Fibroblast of lung (primary cell): ENCODE measurements around the gene TOR4A. TPM values are rescaled to one million over a fixed set of nuclear protein-coding genes. Genes with fewer than 3 reads are reported as not detected.

Source experiments
- DNase-seq, 2 donors: peaks; one replicate each; pipeline versions ENCODE4 v3.0.0 to v3.0.0-alpha.2; 2010; ENCODE audit warnings: low read depth in 2 of 2
- H2AFZ ChIP-seq: 2 replicates; pipeline ENCODE4 v1.5.1; 2012; ENCODE audit warnings: low read length, control low read depth, inconsistent platforms
- H3K27ac ChIP-seq: 2 replicates; pipeline ENCODE4 v1.5.1; 2011; ENCODE audit warnings: low read length, control low read depth; ENCODE audit not compliant: insufficient read depth
- H3K27me3 ChIP-seq: 2 replicates; pipeline ENCODE4 v1.5.1; 2011; ENCODE audit warnings: mild to moderate bottlenecking, low read length; ENCODE audit not compliant: control insufficient read depth, insufficient read depth
- H3K36me3 ChIP-seq: 2 replicates; pipeline ENCODE4 v1.5.1; 2011; ENCODE audit warnings: low read length; ENCODE audit not compliant: control insufficient read depth, insufficient read depth
- H3K4me1 ChIP-seq: 2 replicates; pipeline ENCODE4 v1.5.1; 2011; ENCODE audit warnings: low read length; ENCODE audit not compliant: control insufficient read depth, insufficient read depth; ENCODE audit errors: extremely low read depth
- H3K4me2 ChIP-seq: 2 replicates; pipeline ENCODE4 v1.5.1; 2011; ENCODE audit warnings: low read length, control low read depth; ENCODE audit not compliant: insufficient read depth; ENCODE audit errors: extremely low read depth
- H3K4me3 ChIP-seq, 4 experiments: fragments of 200-600 bp in 1 of 4; sonication (generic) in 1 of 4; replicated peaks in 1 of 4; 2 replicates each; pipeline ENCODE4 v1.5.1; 2011 to 2016; ENCODE audit warnings: low read length in 4 of 4, low read depth in 3 of 4, mild to moderate bottlenecking in 3 of 4, control low read depth in 2 of 4, inconsistent platforms in 1 of 4, mixed read lengths in 1 of 4; ENCODE audit not compliant: insufficient read depth in 1 of 4; ENCODE audit errors: control extremely low read depth in 1 of 4
- H3K79me2 ChIP-seq: 2 replicates; pipeline ENCODE4 v1.5.1; 2012; ENCODE audit warnings: mild to moderate bottlenecking, low read length, inconsistent platforms; ENCODE audit not compliant: control insufficient read depth, insufficient read depth
- H3K9ac ChIP-seq: 2 replicates; pipeline ENCODE4 v1.5.1; 2011; ENCODE audit warnings: mild to moderate bottlenecking, low read length, control low read depth; ENCODE audit not compliant: insufficient read depth
- H3K9me3 ChIP-seq: 2 replicates; pipeline ENCODE4 v1.5.1; 2012; ENCODE audit warnings: low read depth, low read length; ENCODE audit not compliant: control insufficient read depth, insufficient read depth
- H4K20me1 ChIP-seq: 2 replicates; pipeline ENCODE4 v1.5.1; 2011; ENCODE audit warnings: low read length; ENCODE audit not compliant: control insufficient read depth, insufficient read depth; ENCODE audit errors: extremely low read depth
- EZH2 ChIP-seq: IDR thresholded peaks from 2 replicates; pipeline ENCODE4 v1.5.1; 2012; ENCODE audit warnings: low read length, control low read depth, mild to moderate bottlenecking; ENCODE audit errors: missing control alignments
- polyA plus RNA-seq, 2 donors: library from polyadenylated mRNA; depleted of rRNA in 1 of 2; stranded (reverse) in 1 of 2; unstranded in 1 of 2; fragments of >200 nt; gene quantifications; 2 replicates each; pipeline ENCODE4 v1.2.1, GENCODE V29; 2011 to 2012; ENCODE audit warnings: missing spikeins in 1 of 2
- total RNA-seq: library from RNA; depleted of rRNA; stranded (reverse); fragments of >200 nt; gene quantifications from 2 replicates; pipeline ENCODE4 v1.2.1, GENCODE V29; 2014
- TF ChIP-seq, protein P1 (sequence below), 2 donors: IDR thresholded peaks in 1 of 2; conservative IDR thresholded peaks in 1 of 2; 1 replicate in 1 of 2; 2 replicates in 1 of 2; pipeline ENCODE4 v1.5.1; 2011 to 2012; ENCODE audit warnings: low read length in 2 of 2, control low read depth in 1 of 2, inconsistent platforms in 1 of 2, low read depth in 1 of 2, mild to moderate bottlenecking in 1 of 2

TOR4A gene
- total and polyA plus RNA-seq, 2 donors (not counting 1 experiment from before 2014, with no cell fraction given): 3.3 to 22.1 TPM

DNA sequence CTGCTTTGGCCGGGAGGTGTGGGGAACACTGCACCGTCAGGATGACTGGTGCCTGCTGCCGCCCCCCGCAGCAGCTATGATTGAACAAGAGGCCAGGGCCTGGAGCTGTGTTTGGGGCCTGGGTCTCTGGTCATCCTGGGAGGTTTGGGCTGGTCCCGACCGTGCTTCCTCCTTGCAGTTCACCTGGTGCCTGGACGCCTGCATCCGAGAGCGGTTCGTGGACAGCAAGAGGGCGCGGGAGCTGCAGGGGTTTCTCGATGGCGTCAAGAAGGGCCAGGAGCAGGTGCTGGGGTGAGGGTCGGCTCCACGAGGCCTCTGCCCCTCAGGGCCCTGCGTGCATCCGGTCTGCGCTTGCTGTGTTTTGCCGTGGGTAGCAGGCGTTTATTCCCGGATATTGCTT is 13.5 kb upstream of the TOR4A start:
- H2AFZ ChIP-seq: no peak overlapping the region
- TF ChIP-seq, protein P1, sequence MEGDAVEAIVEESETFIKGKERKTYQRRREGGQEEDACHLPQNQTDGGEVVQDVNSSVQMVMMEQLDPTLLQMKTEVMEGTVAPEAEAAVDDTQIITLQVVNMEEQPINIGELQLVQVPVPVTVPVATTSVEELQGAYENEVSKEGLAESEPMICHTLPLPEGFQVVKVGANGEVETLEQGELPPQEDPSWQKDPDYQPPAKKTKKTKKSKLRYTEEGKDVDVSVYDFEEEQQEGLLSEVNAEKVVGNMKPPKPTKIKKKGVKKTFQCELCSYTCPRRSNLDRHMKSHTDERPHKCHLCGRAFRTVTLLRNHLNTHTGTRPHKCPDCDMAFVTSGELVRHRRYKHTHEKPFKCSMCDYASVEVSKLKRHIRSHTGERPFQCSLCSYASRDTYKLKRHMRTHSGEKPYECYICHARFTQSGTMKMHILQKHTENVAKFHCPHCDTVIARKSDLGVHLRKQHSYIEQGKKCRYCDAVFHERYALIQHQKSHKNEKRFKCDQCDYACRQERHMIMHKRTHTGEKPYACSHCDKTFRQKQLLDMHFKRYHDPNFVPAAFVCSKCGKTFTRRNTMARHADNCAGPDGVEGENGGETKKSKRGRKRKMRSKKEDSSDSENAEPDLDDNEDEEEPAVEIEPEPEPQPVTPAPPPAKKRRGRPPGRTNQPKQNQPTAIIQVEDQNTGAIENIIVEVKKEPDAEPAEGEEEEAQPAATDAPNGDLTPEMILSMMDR (conservative IDR thresholded peaks at IDR 0.05 in 1 of 2, IDR thresholded peaks at IDR 0.05 in 1 of 2; ENCODE audit: low read depth in 1 of 2, low read length in 2 of 2): no peak
- no peak for TF ChIP-seq EZH2
- no peaks in the 10 kb centered on the region for H3K27me3 ChIP-seq
- no peak overlapping the region for H3K4me3 ChIP-seq
- no peak for DNase-seq
- H3K79me2 ChIP-seq: peaks cover 2% of the 10 kb centered on the region
- H3K9me3 ChIP-seq: no peaks in the 10 kb centered on the region
- no peaks in the 10 kb centered on the region for H4K20me1 ChIP-seq
- H3K36me3 ChIP-seq: peaks cover 29% of the 10 kb centered on the region
- H3K4me2 ChIP-seq: no peak overlapping the region
- H3K4me1 ChIP-seq: peaks cover 6% of the 10 kb centered on the region
- H3K27ac ChIP-seq: no peak overlapping the region
- no peak overlapping the region for H3K9ac ChIP-seq

DNA sequence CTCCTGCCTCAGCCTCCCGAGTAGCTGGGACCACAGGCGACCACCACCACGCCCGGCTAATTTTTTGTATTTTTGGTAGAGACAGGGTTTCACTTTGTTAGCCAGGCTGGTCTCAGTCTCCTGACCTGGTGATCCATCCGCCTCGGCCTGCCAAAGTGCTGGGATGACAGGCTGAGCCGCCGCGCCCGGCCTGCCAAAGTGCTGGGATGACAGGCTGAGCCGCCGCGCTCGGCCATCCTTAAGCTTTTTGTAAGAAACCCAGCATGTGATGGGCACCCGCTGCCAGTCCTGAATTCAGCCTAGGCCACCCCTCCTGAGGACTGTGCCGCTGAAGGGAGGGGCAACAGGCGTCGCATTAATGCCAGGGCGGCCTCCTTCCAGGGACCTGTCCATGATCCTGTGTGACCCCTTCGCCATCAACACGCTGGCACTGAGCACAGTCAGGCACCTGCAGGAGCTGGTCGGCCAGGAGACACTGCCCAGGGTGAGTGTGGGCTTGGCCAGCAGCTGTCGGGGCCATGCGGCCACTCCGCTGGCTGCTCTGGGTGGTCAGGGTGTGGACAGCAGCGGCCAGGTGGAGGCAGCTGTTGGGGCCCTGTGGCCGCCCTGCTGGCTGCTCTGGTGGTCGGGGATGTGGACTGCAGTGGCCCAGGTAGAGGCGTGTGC is 11.9 kb upstream of the TOR4A start:
- TF ChIP-seq, protein P1 (conservative IDR thresholded peaks at IDR 0.05 in 1 of 2, IDR thresholded peaks at IDR 0.05 in 1 of 2; ENCODE audit: low read depth in 1 of 2, low read length in 2 of 2): no peak
- TF ChIP-seq EZH2: no peak
- H3K4me2 ChIP-seq: no peak overlapping the region
- no peak overlapping the region for H3K9ac ChIP-seq
- H3K4me1 ChIP-seq: peaks cover 11% of the 10 kb centered on the region
- no peaks in the 10 kb centered on the region for H3K79me2 ChIP-seq
- DNase-seq: no peak
- no peaks in the 10 kb centered on the region for H3K9me3 ChIP-seq
- peaks cover 30% of the 10 kb centered on the region for H3K36me3 ChIP-seq
- no peak overlapping the region for H3K4me3 ChIP-seq
- H2AFZ ChIP-seq: no peak overlapping the region
- no peaks in the 10 kb centered on the region for H4K20me1 ChIP-seq
- no peaks in the 10 kb centered on the region for H3K27me3 ChIP-seq
- no peak overlapping the region for H3K27ac ChIP-seq

DNA sequence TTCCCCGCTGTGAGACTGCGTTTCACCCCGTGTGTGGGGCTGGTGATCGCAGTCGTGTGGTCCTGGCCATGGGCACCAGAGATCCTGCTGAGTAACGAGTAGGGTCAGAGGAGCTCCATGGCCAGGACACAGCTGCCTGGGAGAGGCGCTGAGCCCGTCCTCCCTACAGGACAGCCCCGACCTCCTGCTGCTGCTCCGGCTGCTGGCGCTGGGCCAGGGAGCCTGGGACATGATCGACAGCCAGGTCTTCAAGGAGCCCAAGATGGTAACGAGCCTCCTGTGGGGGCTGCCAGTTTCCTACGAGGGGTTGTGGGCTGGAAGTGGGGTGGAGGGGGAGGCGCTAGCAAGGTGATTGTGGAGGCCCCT is 11.4 kb upstream of the TOR4A start:
- peaks cover 11% of the 10 kb centered on the region for H3K4me1 ChIP-seq
- TF ChIP-seq EZH2: no peak
- TF ChIP-seq, protein P1 (conservative IDR thresholded peaks at IDR 0.05 in 1 of 2, IDR thresholded peaks at IDR 0.05 in 1 of 2; ENCODE audit: low read depth in 1 of 2, low read length in 2 of 2): no peak
- H3K36me3 ChIP-seq: peaks cover 33% of the 10 kb centered on the region
- DNase-seq: no peak
- no peak overlapping the region for H3K27ac ChIP-seq
- no peaks in the 10 kb centered on the region for H3K79me2 ChIP-seq
- H3K9me3 ChIP-seq: no peaks in the 10 kb centered on the region
- no peak overlapping the region for H3K4me3 ChIP-seq
- H3K9ac ChIP-seq: no peak overlapping the region
- no peak overlapping the region for H3K4me2 ChIP-seq
- no peak overlapping the region for H2AFZ ChIP-seq
- no peaks in the 10 kb centered on the region for H3K27me3 ChIP-seq
- H4K20me1 ChIP-seq: no peaks in the 10 kb centered on the region
